ENCODE measurements around the gene BTAF1. TPM values are rescaled to one million over a fixed set of nuclear protein-coding genes. Genes with fewer than 3 reads are reported as not detected.

BTAF1 gene
- total RNA-seq, 4 donors from 2014 or later, result 33.1 to 72.3 (median 65.1) TPM

GRCh38 chr10:91953600-91954160 is 30.1 kb downstream of the BTAF1 start:
- ATAC-seq (ENCODE audit: low FRiP score) (no peak), DNase-seq (ENCODE audit: low spot score) (no peak)
- no peak for TF ChIP-seq CTCF (IDR thresholded peaks at IDR 0.05)

DNA sequence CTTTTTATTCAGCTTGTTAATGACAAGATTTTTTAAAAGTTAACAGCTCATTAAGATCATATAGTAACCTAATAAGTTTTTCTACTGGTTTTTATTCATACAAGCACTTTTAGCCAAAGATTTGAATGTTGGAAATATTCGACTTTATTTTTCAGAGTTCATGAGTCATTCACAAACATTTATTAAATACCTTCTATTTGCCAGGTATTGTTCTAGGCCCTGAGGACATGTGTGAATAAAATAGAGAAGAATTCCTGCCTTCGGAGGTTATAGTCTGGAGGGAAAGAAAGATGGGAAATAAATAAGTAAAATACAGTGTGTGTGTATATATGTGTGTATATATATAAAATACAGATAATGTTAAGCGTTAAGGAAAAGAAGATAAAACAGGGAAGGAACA is 31.5 kb downstream of the BTAF1 start:
- no peak for TF ChIP-seq CTCF (IDR thresholded peaks at IDR 0.05)
- ATAC-seq (ENCODE audit: low FRiP score), result no peak
- DNase-seq (ENCODE audit: low spot score), result no peak

DNA sequence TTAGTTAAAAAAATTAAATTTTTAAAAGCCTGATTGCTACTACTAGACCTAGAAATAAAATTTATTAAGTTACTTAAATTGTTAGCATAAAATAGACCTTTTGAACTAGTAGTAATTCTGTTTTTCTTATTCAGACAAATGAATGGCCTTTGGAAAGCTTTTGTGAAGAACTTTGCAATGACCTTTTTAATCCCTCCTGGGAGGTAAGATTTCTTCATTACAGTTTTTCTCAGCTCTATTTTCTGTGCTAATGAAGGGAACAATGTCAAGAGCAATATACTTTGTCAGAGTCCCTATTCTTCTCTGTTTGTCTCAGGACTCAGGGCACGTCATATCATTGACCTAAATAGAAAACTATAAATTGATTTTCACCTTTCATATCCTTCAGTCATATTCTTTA is 33.5 kb downstream of the BTAF1 start:
- no peak for TF ChIP-seq CTCF (IDR thresholded peaks at IDR 0.05)
- no peak for DNase-seq (ENCODE audit: low spot score)

DNA sequence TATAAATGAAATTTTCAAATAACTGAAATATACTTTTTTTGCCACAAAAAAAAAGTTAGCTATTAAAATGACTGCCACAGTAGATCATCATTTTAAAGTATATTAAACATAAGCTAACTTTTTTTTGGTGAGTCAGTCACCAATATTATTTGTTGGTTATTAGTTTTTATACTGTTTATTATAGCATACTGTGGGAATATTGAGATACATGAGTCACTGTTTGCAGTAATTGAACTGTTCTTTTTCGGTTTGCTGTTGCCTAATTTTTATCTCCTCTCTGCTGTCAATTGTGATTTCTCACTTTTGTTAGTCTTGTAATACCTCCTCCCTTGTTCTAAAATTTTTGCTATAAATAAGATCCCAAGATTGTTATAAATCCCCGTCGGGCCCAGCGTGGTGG is 45.7 kb downstream of the BTAF1 start:
- ATAC-seq (ENCODE audit: low FRiP score), result no peak
- TF ChIP-seq CTCF (IDR thresholded peaks at IDR 0.05), result no peak
- no peak for DNase-seq (ENCODE audit: low spot score)

More for the DNA sequence above, 33.5 kb downstream of the BTAF1 start:
- no peak for ATAC-seq (ENCODE audit: low FRiP score)

DNA sequence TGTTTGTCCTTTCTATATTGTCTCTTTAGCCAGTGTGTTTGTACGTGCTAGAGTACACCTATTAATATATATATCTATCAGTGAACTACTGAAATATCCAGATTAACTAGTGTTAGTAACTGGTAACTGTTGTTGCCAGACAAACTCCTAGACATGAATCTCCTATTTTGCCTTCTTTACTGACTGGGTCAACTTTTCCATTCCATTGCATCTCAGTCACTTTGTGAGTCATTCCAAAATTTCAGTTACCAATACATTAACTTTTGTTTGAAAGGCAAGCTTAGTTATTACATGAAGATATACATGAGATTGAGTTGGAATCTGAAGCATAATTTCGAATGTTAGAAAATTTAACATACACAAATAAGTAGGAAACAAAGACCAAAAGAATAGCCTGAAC is 51.4 kb downstream of the BTAF1 start:
- DNase-seq (ENCODE audit: low spot score) (no peak), ATAC-seq (ENCODE audit: low FRiP score) (no peak)
- TF ChIP-seq CTCF (IDR thresholded peaks at IDR 0.05), result no peak

GRCh38 chr10:91975438-91975837 is 51.9 kb downstream of the BTAF1 start:
- TF ChIP-seq CTCF (IDR thresholded peaks at IDR 0.05), result no peak
- DNase-seq (ENCODE audit: low spot score) (no peak), ATAC-seq (ENCODE audit: low FRiP score) (no peak)

DNA sequence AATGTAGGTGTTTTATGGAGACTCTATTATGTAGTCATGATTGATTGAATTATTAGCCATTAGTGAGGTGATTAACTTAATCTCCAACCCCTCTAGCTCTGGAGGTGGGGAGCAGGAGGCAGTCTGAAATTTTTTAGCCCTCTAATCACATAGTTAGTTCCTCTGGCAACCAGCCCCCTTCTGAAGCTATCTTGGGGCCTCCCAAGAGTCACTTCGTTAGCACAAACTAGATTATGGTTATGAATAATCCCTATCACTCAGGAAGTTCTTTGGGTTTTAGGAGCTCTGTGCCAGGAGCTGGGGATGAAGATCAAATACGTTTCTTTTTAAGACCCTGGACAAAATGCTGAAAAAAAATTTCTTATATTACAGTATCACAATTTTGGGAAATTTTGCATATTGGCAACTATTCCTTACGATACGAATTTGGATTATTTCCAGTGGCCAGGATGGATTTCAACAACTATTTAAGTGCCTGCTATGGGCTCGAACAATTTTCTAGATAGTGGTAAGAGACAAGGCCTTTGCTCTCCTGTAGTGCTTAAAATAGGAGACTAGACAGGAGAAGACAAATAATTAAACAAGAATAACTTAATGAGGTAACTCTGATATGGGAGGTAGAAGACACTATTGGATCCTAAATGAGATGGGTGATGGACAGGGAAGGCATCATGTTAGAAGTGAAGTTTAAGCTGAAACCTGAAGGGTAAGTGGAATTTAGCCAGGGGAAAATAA is 52.9 kb downstream of the BTAF1 start:
- TF ChIP-seq CTCF (IDR thresholded peaks at IDR 0.05), result no peak
- DNase-seq (ENCODE audit: low spot score) (no peak), ATAC-seq (ENCODE audit: low FRiP score) (no peak)
